Measurements from ENCODE around the gene CLRN3.

CLRN3 gene

DNA sequence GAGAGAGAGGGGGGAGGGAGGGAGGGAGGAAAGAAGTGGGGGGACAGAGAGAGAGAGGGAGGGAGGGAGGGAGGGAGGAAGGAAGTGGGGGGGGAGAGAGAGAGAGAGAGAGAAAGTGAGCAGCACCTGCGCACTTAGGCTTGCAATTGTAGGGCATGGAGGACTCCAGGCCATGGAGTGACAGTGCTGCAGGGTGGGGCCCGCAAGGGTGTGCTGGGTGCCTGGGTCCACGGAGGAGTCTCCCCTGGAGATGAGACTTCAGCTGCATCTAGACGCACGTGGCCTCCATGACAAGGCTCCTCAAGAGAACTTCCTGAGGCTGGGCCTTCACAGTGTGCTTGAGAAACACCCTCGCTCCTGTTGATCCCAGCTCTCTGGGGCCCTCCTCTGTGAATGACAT is 44.5 kb downstream of the CLRN3 start:
- no peak for DNase-seq (ENCODE audit: low spot score)

DNA sequence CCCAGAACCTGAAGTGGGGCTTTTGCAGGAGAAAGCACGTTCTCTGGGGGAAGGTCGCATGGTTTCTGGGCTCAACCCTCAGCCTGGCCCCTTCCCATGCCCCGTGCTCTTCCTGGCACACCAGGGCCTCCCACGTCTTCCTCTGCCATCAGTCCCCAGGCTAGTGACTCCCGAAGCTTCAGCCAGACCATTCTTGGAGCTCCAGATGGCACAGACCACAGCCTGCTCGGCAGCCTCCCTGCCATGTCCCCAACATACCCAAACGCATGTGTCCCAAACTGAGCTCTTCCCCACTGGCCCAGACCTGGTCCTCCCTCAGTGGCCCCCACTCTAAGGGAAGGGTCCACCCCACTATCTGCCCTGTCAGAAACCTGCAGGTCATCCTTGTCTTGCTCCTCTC is 47.0 kb downstream of the CLRN3 start:
- no peak for DNase-seq (ENCODE audit: low spot score)

DNA sequence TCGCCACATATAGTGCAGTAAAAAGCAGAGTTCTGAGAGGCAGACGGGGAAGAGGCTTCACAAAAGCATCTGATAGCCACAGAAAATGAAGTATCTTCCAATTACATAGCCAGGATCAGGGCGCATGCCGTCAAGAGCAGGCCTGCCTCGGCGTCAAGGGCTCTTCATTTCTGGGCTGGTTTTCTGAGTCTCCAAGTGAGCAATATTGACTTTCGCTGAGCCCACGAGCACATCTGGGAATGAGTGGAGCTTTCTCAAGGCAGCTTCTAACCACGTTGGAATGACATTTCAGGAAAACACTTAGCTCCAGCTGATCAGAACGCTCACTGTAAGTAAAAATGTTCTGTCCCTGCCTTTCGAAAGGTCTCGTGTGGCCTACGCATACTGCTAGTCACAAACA is 51.9 kb downstream of the CLRN3 start:
- no peak for DNase-seq (ENCODE audit: low spot score)

DNA sequence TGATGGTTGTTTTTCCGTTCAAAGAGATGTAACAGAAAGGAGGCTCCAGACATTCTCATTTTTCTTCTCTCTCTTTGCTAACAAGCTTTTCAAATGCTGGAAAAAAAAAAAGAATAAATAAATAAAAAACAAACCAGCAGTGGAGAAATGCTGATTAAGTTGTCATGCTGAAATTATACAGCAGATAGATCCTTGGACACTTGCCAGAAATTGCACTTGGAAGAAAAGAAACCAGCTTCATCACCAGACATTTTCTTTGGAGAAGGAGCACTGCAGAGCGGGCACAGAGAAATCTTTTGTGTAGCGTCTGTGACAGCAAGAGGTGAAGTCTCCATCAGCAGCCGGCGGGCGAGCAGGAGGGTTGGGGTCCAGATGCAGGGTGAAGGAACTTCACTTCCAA is 55.8 kb downstream of the CLRN3 start:
- DNase-seq (ENCODE audit: low spot score) = no peak

- DNase-seq (ENCODE audit: low spot score) = no peak
These were observed 56.6 kb downstream of the CLRN3 start for GRCh38 chr10:127836176-127836575.

DNA sequence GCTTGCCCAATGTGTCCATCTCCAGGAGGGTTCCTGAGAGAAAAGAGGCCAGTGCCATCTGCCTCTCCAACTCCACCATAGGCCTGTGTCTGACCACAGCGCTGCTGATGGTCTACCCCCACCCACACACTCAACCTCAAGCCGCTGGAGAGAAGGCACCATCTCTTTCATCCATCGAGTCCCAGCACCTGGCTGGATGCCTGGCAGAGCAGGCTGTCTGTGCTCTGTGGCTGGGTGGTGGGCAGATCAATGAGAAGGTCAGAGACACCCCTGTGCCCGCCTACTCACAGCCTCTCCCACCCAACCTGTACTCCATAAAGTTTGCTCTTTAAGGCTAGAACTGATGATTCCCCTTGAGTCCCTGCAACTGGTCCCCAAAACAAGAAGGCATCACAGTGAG is 58.0 kb downstream of the CLRN3 start:
- DNase-seq (ENCODE audit: low spot score) = no peak

DNA sequence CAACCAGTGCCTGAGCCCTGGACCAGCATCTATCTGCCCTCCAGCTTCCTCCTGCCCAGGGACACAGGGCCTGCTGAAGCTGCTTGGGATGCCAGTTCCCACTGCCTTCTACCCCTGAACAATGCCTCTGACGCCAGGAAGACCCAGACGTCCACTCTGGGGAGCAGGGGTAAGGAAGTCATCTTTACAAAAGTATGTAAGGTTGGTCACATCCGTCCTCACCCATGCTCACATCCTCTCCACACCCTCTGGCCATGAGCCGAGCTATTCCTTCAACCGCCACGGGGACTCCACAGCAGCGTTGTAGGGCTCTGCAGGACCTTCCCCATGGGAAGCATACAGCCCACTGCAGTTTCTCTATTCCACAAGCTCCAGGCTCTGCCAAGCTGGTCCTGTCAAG is 58.5 kb downstream of the CLRN3 start:
- no peak for DNase-seq (ENCODE audit: low spot score)

DNA sequence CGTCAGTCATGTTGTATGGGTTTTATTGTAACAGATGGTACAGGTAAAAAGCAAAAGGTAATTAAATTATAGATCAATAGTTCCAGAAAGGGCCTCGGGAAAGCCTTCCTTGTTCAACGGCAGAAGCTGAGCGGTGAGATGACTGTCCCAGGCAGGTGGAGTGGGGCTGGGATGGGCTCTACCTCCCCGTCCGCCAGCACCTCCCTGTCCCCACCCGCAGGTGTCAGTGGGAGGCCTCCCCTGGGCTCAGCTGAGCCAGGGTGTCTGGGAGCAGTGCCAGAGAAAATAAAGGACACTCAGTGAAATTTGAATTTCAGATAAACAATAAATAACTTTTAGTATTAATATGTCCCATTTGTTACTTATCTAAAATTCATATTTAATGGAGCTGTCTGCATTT is 58.9 kb downstream of the CLRN3 start:
- no peak for DNase-seq (ENCODE audit: low spot score)

- DNase-seq (ENCODE audit: low spot score) = no peak
These were observed 60.2 kb downstream of the CLRN3 start for GRCh38 chr10:127832501-127832900.

DNA sequence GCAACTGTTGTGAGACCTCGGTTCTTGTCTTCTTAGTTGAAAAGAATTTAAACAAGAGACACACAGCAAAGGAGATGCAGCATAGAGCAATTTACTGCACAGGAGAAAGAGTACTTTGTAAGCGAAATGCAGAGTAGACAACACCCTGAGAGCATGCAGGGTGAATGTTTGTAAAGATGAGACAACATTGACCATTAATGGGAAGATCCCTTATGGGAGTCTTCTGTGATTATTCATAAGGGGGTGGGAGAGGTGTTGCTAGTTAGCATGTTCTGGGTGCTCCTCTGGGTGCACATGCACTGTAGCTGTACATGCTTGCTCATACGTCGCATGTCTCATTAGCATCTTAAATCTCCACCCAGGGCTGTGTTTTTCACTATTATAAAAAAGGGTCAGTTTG is 62.3 kb downstream of the CLRN3 start:
- no peak for DNase-seq (ENCODE audit: low spot score)

All from cerebellar cortex (tissue), 1 donor.